Stomach (tissue), 4 donors: ENCODE measurements around the gene EID2B.

Experiments used
- CTCF ChIP-seq, 7 experiments: fragments of 450-650 bp in 4 of 7; fragments of 200-600 bp in 3 of 7; sonication (generic) in 3 of 7; IDR thresholded peaks; one replicate each; pipeline ENCODE4 v1.5.1; 2016 to 2019; ENCODE audit warnings: antibody characterized with exemption in 7 of 7, control low read depth in 2 of 7, mild to moderate bottlenecking in 1 of 7
- EP300 ChIP-seq: sonication (generic); formaldehyde crosslinking; IDR thresholded peaks from one replicate; pipeline ENCODE4 v1.6.1; 2017; ENCODE audit warnings: antibody characterized with exemption
- POLR2AphosphoS5 ChIP-seq, 3 donors: sonication (generic); formaldehyde crosslinking; IDR thresholded peaks; one replicate each; pipeline ENCODE4 v1.6.1; 2016; ENCODE audit warnings: antibody characterized with exemption in 3 of 3

- TF ChIP-seq POLR2AphosphoS5 (IDR thresholded peaks at IDR 0.05), result no peak
- TF ChIP-seq CTCF (IDR thresholded peaks at IDR 0.05), result no peak
- TF ChIP-seq EP300, result no peak
Measured at GRCh38 chr19:39518458-39518857, 14.2 kb downstream of the EID2B start.
